NCI-H748 treated with DMSO at 0.1 percent for 48 hours (cell line): Measurements from ENCODE around the gene KRT7.

Source experiments
- DNase-seq: peaks from one replicate; lab custom pipeline; 2025; lab: John Stamatoyannopoulos, UW

Gene KRT7

DNA sequence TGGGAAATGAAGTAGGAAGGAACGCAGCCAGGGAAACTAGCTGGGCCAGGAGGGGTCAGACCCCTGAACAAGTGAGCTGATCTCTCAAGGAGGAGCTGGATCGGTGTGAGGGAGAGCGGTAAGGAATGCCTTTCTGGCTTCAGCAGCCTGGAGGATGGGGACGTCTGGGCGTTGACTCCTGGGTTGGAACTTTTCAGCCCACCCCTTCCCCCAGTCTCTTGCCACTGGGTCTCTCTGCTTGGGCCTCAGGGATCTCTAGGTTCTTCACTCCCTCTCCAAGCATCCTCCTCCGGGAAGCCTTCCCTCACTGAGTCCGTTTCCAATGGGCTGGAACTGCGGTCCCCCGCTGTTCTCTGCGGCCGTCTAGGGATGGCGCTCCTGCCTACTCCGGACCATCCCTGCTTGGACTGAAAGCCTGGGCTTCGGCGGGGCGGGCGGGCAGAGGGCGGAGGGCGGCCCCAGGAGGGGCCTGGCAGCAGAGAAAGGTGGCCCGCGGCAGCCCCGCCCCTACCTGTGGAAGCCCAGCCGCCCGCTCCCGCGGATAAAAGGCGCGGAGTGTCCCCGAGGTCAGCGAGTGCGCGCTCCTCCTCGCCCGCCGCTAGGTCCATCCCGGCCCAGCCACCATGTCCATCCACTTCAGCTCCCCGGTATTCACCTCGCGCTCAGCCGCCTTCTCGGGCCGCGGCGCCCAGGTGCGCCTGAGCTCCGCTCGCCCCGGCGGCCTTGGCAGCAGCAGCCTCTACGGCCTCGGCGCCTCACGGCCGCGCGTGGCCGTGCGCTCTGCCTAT lies at the start of gene KRT7:
Gene KRT7, plus strand, starts transcription at position 570 of the 788 bp plus-strand sequence. Its CDS starts 54 bp downstream, at position 624.
- DNase-seq, result no peak

- DNase-seq, result no peak
These were observed 49.5 kb upstream of the KRT7 start for GRCh38 chr12:52183544-52183910.

DNA sequence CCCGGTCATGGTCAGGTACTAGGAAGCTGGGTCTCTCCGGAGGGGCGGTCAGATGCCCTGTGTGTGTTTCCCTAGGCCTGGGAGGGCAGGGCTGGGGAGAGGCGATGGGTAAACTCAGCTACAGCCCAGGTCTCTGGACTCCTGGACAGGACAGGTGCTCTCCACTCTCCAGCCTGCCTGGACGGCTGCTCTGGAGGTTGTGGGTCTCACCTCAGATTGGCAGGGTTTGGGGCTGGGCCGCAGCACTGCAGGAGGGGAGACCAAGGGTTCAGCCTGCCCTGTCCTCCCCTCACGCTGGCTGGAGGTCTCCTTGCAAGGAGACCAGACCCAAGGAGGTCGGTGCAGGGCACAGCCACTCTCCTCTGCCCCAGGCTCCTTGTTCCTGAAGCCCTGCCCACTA lies 49.1 kb upstream of the KRT7 start:
- DNase-seq, result no peak

DNA sequence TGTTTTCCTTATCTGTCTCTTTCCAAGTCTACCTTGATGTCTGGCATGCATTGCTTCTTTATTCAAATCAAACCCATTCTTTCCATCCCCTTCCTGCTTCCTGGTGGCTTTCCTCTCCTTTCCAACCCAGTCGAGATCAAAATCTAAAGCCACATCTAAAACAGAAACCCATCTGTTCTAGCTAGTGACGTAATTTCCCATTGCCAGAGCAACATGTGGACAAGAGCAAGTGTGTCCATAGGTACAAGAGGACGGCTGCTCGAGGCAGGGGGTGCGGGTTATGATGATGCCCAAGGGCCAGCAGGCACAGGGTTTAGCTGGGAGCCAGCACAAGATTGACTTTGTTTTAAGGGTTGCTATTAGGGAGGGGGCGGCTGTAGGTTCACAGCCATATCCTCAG lies 48.2 kb upstream of the KRT7 start:
- DNase-seq, result no peak

DNA sequence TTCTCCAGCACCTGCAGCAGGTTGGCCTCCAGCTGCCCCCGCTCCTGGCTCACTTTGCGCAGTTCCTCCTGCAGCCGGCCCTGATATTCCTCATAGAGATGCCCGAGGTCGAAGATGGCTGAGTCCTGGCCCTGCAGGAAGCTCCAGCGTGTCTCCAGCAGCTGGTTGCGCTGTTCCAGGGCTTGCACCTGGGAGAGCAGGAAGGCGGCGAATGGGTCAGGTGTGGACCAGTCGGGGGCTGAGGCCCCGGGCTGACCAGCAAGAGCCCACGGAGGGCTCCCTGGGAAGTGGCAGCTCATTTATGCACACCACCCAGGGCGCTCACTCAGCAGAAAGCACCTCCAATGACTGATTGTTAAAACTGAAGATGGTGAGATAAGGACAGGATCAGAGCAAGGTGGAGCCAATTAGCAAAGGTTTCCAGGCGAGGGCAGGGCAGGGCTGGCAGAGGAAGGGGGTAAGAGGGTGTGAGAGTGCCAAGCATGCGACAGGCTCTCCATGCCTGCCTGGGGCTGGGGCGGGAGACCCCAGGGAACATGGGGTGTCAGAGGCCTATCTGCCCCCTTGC lies 47.6 kb upstream of the KRT7 start:
- no peak for DNase-seq

- no peak for DNase-seq
These were observed 46.8 kb upstream of the KRT7 start for GRCh38 chr12:52186118-52186840.

- DNase-seq, result no peak
These were observed 45.8 kb upstream of the KRT7 start for GRCh38 chr12:52187206-52187605.

- DNase-seq, result no peak
These were observed 45.4 kb upstream of the KRT7 start for GRCh38 chr12:52187640-52188039.

- DNase-seq, result no peak
These were observed 44.4 kb upstream of the KRT7 start for GRCh38 chr12:52188658-52189057.

- no peak for DNase-seq
These were observed 43.5 kb upstream of the KRT7 start for GRCh38 chr12:52189376-52190174.

GRCh38 chr12:52190860-52191729 lies 41.9 kb upstream of the KRT7 start:
- DNase-seq, result no peak

- peak; percentile 11 for DNase-seq
These were observed 40.9 kb upstream of the KRT7 start, which contains the start of gene KRT80 for GRCh38 chr12:52191841-52192791. TSS of gene KRT80 (minus strand) at chr12:52192014. CDS start at chr12:52191902, 112 bp downstream.

DNA sequence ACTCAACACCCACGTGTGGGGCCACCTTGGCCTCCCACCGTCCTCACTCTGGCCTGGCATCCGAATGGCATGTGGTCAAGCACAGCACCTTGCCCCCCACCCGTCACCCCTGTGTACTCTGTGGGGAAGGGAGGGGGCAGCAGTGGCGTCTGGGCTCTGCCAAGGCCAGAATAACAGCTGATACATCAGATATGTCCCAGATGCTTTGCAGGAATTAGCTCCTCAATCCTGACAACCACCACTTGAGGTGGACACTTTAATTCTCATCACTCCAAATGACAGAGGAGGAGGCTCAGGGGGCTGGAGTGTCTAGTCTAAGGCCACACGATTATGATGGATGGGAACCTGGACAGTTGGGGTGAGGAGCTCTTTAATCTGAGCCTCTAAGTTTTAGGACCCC lies 39.5 kb upstream of the KRT7 start:
- DNase-seq, result no peak

- no peak for DNase-seq
These were observed 39.1 kb upstream of the KRT7 start for GRCh38 chr12:52193991-52194390.

GRCh38 chr12:52195065-52195730 lies 37.8 kb upstream of the KRT7 start:
- no peak for DNase-seq

DNA sequence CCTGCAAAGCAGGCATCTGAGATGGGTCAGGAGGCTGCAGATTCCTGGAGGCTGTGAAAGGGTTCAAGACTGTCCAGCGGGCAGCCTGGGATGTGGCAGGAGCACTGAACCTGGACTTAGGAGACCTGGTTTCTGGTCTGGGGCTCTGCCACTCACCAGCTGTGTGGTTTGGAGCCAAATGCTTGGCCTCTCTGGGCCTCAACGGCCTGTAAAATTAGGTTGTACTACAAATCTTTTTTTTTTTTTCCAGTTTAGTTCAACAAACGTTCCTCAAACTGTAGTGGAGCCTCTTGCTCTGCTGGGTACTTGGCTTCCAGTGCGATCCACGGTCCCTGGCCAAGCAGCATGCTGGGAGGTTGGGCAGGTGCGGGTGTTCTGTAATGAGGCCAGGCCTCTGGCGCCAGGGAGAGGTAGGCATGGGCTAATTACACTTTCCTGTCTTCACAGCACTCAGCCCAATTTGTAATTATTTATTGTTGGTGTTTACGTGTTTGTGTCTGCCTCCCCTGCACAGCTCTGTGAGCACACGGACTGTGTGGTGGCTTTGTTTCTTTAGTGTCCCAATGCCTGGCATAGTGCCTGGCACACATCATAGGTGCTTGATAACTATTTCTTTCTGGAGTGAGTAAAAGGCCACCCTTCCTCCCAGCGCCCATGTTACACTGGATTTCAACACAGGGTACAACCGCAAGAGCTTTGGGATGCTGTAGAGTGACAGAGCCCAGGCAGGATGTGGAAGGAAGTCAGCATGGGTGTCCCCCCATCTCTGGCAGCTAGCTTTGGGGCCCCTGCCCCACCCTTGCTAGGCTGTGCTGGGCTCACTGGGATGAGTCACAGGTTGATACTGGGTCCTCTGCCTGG lies 35.4 kb upstream of the KRT7 start:
- no peak for DNase-seq

- peak; percentile 50 for DNase-seq
These were observed 34.4 kb upstream of the KRT7 start for GRCh38 chr12:52198454-52199215.
